IMR-90 (cell line): Measurements from ENCODE around the gene EBF3. TPM values are rescaled to one million over a fixed set of nuclear protein-coding genes. Genes with fewer than 3 reads are reported as not detected.
A peak's percentile ranks its signal among the peaks of the same experiment; 100 is the strongest.

Experiments used
- CTCF ChIP-seq: conservative IDR thresholded peaks from 2 replicates; pipeline ENCODE4 v1.5.1; 2012; ENCODE audit warnings: mild to moderate bottlenecking, low read depth, low read length, improper control_type of control experiment
- polyA plus RNA-seq, 3 experiments: library from polyadenylated mRNA; depleted of rRNA; stranded (reverse); fragments of >200 nt; gene quantifications; 2 replicates each; pipeline ENCODE4 v1.2.3, GENCODE V29; 2012; ENCODE audit warnings: low replicate concordance in 1 of 3
- total RNA-seq: library from RNA; depleted of rRNA; stranded (reverse); fragments of >200 nt; gene quantifications from 2 replicates; pipeline ENCODE4 v1.2.3, GENCODE V29; 2012

The EBF3 gene
- total and polyA plus RNA-seq, 2 of the 4 experiments (the other 2 are of a cell fraction), result 0.36 to 0.70 TPM

- peak; percentile 39 for TF ChIP-seq CTCF
Observed at GRCh38 chr10:129888784-129889616, 75.1 kb downstream of the EBF3 start (continued).
